KBM-7 (cell line): Measurements from ENCODE around the gene DMXL1.

Source experiments
- DNase-seq: peaks from one replicate; pipeline ENCODE4 v3.0.0-alpha.2; 2015
- in situ Hi-C: fragments of 300-500 bp; cut with MboI; formaldehyde crosslinking; loops from 2 replicates; pipeline ENCODE4 v1.14.3; 2020; ENCODE audit warnings: low sequenced_read_pairs, low pct_unique_long_range_greater_than_20kb, mixed read lengths

DMXL1 gene, protein sequence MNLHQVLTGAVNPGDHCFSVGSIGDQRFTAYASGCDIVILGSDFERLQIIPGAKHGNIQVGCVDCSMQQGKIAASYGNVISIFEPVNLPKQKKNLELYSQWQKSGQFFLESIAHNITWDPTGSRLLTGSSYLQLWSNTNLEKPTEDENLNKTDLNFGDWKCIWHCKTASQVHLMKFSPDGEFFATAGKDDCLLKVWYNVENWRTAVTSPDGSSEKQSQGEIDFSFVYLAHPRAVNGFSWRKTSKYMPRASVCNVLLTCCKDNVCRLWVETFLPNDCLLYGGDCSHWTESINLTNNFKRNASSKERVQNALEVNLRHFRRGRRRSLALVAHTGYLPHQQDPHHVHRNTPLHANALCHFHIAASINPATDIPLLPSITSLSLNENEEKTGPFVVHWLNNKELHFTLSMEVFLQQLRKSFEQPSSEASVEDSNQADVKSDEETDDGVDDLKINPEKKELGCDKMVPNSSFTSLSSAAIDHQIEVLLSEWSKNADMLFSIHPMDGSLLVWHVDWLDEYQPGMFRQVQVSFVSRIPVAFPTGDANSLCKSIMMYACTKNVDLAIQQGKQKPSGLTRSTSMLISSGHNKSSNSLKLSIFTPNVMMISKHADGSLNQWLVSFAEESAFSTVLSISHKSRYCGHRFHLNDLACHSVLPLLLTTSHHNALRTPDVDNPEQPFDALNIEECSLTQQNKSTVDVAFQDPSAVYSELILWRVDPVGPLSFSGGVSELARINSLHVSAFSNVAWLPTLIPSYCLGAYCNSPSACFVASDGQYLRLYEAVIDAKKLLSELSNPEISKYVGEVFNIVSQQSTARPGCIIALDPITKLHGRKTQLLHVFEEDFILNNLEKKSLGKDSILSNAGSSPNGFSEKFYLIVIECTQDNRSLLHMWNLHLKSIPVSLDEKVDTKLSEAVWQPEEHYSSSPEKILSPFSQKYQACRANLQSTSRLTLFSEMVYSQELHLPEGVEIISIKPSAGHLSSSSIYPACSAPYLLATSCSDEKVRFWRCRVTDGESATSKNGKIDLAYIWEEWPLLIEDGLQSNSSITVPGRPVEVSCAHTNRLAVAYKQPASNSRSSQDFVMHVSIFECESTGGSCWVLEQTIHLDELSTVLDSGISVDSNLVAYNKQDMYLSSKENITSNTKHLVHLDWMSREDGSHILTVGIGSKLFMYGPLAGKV (N-terminal part only)

DNA sequence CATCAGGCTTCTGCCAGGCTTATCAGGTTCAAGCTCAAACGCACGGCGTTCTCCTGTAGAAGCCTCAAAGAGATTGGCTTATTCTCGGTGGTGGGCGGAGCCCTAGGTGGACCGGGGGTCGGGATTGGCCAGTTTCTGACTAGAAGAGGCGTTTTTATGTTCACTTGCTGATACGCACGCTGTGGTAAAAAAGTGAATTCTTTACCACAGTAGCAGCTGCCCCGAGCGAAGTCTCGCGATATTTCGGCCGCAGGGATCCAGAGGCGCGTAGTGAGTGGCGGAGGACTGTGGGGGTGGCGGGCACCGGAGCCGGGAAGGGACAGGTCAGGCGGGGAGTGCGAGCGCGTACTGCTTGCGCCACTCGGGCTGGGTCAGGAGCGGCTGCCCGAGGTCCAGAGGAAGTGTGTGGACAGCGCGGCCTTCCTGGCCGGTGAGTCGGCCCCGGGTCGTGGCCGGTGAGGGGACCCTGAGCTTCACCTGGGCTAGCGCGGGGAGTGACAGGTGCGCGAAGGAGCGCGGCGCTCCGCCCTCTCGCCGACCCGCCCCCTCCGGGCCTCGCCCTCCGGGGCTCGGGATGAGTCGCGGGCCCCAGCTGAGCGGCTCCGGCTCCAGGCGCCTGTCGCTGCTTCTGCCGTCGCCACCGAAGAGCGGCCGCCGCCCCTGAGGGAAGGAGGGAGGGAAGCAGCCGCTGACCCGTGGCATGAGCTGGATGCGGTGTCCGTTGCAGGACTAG, at the start of gene DMXL1:
DMXL1 (plus strand) TSS at position 260 of the 733 bp plus-strand sequence. CDS start 483 bp downstream, outside the sequence.
- in situ Hi-C loops: no loop called here
- peak; percentile 99 for DNase-seq

DNA sequence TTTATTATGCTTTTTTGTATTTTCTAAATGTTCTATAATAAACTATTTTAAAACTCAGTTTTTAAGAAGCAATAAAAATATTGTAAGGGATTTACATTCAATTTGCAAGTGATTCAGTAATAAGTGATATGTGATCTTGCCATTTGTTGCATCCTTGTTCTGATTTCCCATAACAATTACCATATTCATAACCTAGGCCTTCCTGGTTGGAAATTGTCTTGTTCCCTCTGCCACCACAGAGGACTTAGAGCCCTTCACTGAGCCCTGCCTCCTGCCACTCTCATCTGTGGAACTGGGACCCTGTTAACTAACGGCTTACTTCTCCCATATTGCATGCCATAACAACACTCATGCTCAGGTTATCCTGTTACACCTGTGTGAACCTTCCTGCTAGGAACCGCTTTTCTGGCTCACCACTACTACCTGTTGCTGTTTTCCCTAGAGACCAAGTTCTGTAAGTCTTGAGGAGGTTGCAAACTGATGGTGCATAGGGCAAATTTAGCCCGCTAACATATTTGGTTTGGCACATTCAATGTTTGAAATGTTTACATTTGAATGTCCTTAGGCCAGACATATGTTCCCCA, 49.6 kb upstream of the DMXL1 start:
- in situ Hi-C loops: loop anchor here (25.0 kb wide), 1 partner anchor 391 kb away; no protein-coding TSS in a partner anchor
- DNase-seq: no peak

DNA sequence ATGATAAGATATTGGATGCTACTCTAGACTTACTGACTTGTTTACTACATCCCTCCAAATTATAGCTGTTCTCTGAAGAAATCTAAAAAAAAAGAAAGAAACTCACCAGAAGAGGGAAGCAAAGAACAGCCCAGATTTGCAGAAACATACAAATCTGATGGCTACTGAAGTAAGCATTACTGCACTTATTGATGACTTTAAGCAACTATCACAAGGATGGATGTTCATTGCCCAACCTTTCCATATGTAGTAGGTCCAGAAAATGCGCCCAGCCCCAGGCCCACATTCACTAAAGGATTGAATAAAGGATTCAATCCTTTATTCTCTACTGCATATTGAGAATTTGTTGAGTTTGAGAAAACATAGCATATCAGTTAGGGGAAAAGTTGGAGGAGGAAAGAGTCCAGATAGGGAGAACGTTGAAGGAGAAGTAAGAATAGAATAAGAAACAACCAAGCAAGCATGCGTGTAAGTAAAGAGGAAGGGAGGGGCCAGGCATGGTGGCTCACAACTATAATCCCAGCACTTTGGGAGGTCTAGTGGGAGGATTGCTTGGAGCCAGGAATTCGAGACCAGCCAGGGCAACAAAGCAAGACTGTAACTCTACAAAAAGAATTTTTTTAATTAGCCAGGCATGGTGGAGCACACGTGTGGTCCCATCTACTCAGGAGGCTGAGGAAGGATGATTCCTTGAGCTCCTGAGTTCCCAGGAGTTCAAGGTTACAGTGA, 48.7 kb upstream of the DMXL1 start:
- in situ Hi-C loops: loop anchor here (25.0 kb wide), 1 partner anchor 390 kb away; no protein-coding TSS in a partner anchor
- DNase-seq: peak; percentile 71

DNA sequence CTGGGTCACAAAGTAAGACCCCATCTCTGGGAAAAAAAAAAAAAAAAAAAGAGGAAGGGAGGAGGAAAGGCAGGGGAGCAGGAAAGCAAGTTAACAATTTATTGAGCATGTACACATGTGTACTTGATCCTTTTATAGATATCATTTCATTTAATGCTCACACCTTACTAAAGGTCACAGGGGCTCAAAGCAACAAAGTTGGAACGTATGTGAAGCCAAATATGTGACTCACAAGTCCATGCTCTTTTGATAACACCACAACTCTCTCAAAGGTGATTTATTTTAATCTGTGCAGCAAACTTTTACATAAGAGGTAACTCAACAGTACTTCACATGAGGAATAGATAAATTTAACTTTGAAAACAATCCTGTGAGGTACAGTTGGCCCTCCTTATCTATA, 48.1 kb upstream of the DMXL1 start:
- no peak for DNase-seq
- in situ Hi-C loops: loop anchor here (25.0 kb wide), 1 partner anchor 390 kb away; no protein-coding TSS in a partner anchor

DNA sequence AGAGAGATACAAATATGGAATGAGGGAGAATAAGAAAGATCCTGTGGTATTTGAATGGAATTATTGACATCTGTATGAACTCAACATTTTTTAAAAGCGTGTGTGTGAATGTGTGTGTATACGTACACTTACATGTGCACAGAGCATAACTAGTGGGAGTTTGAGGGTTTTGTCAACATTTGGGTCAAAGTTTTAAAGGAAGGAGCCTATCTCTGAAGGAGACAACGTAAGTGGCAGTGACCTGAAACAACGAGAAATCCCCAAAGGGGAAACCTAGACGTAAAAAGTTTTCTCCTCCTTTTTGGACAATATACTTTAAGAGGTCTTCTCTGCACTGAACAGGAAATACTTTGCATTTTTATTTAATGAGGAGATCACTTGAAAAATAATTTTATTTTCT, 42.3 kb upstream of the DMXL1 start:
- no peak for DNase-seq
- in situ Hi-C loops: no loop called here

DNA sequence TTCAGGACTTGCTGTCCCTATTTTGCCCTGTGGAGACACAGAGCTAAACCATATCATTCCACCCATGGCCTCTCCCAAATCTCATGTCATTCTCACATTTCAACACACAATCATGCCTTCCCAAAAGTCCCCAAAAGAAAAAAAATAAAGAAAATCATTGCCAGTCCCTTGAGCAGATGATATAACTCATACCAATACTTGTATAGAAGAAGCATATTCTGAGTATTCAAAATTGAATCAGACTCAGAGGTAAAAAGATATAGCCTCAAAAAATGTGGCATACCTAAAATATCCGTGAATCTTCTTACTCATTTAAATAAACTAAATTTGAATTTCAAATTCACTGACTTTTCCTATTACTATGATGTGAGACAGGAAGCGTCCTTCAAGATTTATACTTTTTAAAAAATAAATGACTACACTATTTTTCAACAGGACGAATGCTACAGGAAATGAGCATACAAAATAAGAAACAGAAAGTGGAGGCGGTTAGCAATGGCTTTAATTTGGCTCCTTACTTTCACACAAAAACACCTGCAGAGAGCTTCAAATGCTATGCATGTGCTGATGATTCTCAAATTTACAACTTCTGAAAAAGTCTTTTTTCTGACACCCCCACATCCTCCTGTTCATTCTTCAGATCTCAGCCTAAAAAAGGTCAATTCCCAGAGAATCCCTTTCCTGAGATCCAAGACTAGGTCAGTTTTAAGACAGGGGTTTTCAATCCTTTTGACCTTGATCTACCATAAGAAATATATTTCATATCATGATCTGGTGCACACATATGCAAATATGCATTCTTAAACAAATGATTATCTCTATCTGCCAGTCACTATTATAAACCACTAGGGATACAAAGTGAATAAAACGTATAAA, 39.6 kb upstream of the DMXL1 start:
- no peak for DNase-seq
- in situ Hi-C loops: no loop called here

DNA sequence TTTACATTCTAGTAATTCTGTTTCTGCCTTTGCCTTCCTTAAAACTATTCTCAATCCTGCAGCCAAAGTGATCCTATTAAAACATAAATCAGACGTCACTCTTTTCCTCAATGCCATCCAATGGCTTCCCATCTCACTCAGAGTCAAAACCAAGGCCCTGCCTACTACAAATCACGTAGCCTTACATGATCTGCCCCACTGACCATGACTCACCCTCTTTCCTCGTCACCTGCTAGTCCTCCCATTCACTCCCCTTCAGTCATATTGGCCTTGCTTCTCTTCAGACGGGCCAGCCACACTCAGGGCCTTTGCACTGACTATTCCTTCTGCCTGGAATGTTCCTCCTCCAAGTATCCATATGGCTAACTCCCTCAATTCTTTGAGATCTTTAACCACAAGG, 39.0 kb upstream of the DMXL1 start:
- DNase-seq: no peak
- in situ Hi-C loops: no loop called here

DNA sequence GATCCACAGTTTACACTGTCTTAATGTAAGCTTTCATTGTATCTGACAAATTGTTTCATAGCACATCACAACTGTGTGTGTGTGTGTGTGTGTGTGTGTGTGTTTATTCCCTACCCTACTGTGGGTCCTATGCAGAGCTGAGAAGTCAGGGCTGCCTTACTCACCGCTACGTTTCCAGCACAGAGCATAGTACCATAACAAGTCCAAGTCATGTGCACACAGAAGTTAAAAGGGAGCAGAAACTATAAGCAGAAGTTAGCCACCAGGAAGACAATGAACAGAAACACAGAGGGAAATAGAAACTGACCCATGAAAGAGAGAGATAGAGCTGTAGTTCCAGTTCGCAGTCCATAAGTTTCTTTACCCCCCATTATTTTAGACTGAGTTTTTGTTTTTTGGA, 38.2 kb upstream of the DMXL1 start:
- DNase-seq: no peak
- in situ Hi-C loops: no loop called here

DNA sequence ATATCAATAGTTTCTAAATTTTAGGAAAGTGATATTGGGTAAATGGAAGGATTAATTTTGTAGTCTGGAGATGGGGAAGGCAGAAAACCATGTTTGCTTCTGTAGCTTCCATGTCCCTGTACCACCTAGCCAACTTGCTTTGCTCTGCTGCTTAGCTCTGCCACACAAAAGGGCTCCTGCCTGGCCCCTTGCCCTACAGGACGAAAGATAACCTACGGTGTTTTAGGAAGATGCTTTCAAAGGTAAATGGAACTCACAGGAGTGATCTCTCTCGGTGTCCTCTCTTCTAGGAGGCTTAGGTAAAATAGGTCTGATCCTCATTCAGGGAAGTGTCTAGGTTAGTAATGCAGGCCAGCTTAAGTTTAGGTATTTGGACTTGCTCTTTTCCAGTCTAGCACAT, 37.8 kb upstream of the DMXL1 start:
- in situ Hi-C loops: no loop called here
- DNase-seq: no peak

DNA sequence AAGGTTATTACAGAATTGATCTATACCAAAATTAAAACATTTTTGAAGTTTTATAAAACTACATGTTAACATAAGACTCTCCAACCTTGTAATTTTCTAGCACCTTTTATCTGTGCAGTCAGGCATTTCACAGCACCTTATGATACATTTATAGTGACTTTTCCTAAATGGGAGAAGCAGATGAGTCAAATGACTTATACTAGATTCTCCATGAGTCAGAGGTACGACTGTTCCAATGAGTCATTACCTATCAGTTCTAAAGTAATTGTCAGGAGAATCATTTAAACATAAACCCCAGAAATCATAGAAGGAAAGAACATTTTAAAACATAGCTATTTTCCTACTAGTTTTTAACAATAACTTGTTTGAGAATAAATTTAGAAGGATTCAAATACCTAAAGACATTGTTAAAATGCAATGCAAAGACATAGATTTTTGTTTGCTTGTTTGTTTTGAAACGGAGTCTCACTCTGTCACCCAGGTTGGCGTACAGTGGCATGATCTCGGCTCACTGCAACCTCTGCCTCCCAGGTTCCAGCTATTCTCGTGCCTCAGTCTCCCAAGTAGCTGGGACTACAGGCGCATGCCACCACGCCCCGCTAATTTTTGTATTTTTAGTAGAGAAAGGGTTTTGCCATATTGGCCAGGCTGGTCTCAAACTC, 34.7 kb upstream of the DMXL1 start:
- no peak for DNase-seq
- in situ Hi-C loops: no loop called here

DNA sequence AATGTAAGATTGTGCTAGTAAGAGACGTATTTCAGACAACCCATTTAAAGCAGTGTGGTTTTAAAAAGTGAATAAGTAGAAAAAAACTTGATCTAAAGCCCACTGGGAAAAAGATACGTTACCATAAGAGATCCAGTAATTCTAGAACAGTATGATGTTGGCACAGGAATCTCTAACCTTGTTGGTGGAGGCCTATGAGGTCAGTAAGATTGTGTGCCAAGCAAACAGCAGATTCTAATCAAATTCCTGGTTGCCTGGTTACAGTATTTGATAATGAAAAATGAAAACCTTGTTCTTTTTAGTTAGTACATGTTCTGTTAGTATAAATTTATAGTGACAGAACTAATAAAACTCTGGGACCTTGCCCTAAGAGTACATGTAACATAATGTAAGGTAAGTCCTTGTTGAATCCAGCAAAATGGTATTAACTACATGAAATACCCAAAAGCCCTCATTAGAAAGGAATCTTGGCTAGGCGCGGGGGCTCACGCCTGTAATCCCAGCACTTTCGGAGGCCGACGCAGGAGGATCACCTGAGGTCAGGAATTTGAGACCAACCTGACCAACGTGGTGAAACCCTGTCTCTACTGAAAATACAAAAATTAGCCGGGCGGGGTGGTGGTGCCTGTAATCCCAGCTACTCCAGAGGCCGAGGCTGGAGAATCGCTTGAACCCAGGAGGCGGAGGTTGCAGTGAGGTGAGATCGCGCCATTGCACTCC, 33.2 kb upstream of the DMXL1 start:
- in situ Hi-C loops: no loop called here
- DNase-seq: no peak

DNA sequence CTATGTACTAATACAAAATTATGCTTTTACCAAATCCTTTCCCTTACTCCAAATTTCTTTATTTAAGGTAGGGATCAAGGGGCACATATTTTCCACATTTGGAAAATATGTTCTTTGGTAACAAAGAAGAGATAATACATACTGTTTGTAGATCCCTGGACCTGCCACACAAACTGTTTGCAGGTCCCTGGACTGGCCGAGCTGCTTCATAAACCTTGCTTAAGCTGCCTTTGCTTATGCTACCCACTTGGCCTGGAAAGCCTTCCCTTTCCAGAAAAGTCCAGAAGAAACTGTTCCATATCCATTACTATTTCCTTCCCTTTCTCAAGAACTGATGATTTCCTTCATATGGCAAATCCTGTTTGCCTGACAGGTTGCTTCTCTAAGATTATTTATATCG, 22.6 kb upstream of the DMXL1 start:
- in situ Hi-C loops: no loop called here
- DNase-seq: no peak

DNA sequence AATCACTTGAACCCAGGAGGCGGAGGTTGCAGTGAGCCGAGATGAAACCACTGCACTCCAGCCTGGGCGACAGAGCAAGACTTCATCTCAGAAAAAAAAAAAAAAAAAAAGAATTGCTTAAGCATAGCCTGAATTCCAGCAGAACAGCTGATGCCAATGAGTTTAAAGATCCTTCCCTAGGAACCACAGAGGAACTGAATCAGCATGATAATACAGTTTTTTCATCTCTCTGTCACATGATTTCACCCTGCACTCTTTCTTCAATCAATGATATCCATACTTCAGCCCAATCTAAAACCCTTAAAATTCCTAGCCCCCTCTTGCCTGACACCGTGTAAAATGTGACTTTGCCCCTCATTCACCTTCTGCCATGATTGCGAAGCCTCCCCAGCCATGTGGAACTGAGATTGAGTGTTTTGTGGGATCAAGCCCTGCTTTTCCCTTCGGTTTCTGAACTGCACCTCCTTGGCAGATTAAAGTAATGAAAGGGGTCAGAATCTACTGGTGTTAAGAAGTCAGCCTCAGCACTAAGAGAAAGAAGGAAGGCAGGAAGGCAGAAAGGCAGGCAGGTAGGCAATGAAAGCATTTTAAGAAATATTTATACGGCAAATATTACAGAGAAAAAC, 20.9 kb upstream of the DMXL1 start:
- in situ Hi-C loops: no loop called here
- no peak for DNase-seq

DNA sequence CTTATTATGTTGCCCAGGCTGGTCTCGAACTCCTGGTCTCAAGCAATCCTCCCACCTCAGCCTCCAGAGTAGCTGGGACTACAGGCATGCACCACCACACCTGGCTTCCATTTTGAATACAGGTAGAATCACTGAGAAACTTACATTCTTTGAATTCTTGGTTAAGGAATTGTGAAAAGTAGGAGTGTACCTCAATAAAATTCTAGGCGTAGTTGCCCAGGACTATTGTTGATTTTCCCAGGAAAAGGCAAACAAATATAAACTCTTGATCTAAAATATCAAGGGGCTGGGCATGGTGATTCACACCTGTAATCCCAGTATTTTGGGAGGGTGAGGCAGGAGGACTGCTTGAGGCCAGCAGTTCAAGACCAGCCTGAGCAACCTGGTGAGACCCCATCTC, 16.8 kb upstream of the DMXL1 start:
- in situ Hi-C loops: no loop called here
- no peak for DNase-seq

DNA sequence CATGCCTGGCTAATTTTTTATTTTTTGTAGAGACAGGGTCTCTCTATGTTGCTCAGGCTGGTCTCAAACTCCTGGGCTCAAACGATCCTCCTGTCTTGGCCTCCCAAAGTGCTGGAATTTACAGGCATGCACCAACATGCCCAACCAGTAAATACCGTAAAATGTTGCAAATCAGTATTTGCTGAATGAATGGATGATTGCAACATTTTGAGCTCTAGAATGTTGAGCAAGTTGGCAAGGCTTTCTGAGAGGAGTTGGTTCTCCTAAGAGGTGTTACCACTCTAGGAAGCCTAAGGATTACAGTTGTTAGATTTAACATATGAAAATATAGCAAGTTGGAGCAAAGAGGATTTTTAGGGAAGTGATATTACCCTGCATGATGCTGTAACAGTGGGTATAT, 15.6 kb upstream of the DMXL1 start:
- DNase-seq: peak; percentile 21
- in situ Hi-C loops: no loop called here
